Stimulated activated CD8-positive, alpha-beta memory T cell treated with anti-CD3 and anti-CD28 coated beads, Interleukin-15, amount 100 ng/mL, for 4 hours (primary cell): ENCODE results near the gene ACSS1.

Experiments used
- DNase-seq, 2 donors: peaks; one replicate each; pipeline ENCODE4 v3.0.0-alpha.2; 2020; ENCODE audit warnings: low read depth in 2 of 2

Gene ACSS1

DNA sequence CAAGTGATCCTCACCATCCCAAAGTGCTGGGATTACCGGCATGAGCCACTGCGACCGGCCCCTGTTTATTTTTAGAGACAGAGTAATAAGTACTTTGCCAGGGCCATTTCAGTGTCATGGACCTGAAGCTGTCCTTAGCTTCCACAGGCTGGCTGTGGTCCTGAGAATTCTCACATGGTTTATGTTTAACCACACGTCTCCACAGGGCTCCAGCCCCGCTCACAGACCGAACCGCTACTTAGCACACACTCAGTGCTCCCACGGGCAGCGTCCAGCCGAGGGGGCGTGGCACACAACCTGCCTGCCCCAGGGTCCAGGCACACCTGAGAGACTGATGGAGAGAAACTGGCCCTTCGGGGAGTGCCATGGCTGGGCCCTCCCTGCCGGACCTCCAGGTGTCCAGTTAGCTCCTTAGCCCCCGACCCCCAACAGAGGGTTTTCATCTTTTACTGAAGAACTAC lies 11.7 kb downstream of the ACSS1 start:
- no peak for DNase-seq

DNA sequence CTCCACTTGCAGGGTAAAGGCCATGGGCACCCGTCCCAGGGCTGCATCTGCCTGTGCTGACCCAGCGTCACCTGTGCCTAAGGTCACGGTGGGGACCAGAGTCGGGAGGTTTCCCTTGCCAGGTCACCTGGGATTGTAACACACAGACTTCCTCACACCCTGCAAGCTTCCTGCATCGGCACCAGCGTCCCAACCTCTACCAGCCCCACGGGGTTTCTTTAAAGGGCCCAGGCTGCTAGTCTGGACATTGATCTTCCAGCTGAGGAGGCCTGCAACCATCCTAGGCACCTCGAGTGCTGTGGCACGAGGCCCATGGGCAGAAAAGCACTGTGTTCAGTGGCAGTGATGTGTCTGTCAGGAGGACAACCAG lies 12.6 kb downstream of the ACSS1 start:
- no peak for DNase-seq

DNA sequence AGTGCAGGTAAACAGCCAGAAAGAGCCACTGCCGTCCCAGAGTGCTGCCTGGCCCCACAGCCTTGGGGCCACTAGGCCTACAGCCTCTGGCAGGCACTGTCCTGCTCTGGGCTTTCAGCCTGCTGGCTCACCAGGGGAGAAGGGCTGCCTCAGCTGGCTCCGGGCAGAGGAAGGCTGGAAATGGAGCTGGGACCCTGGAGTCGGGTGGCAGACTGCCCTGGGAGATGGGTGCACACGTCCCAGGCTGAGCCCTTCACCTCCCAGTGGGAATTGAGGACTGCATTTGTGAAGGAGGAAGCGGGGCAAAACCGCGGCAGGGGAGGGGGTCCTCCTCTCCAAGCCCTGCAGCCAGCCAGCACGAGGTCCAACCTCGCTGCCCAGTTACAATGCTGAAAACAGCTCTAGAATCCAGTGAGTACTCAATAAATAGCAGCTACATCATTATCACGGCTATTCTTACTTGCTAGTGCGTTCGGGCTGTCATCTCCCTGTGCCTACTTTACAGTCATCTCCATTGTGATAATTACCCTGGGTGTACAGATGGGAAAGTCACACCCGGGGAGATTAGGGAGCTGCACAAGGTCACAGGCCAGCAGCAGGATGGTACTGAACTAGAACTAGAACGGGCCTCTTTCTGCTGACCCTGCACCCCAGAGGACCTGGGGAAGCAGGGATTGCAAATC lies 13.1 kb downstream of the ACSS1 start:
- no peak for DNase-seq

DNA sequence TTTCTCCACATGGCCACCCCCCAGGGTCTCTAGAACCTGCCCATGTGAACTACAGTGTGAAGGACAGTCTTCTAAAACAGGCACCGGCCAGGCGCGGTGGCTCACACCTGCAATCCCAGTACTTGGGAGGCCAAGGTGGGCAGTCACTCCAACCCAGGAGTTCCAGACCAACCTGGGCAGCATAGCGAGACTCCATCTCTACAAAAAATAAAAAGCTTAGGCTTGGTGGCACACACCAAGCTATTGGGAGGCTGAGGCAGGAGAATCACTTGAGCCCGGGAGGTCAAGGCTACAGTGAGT lies 13.7 kb downstream of the ACSS1 start:
- no peak for DNase-seq

DNA sequence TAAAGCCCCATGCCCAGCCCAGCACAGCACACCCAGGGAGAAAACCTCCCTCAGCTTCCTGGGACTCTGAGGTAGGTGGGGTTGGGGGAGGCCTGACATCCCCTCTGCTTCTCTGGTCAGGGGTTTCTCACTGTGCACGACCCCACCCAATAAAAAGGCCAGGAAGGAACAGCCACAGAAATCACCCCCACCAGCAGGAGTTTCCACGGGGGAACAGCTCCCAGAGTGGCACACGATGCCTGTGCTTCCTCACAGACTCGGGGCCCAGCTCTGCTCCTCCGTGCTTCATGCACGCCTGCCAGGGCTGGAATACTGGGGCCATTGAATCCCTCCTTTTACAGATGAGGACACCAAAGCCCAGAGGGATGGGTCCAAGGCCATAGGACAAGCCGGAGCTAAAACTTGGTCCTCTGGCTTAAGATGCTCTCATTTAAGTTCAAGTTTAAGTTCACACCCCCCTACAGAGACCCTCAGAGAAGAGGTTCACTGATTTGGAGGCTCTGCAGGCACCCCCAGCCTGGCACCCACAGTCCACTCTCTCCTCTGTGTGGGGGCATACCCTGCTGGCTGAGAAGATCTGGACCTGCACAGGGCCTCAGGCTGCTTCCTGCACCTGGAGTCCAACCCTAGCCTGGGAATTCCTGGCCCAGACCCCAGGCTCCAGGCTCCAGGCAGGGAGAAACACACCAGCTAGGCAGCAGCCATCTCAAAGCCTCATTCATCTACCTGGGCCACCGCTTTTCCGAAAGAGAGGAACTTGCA lies 14.3 kb downstream of the ACSS1 start:
- no peak for DNase-seq

DNA sequence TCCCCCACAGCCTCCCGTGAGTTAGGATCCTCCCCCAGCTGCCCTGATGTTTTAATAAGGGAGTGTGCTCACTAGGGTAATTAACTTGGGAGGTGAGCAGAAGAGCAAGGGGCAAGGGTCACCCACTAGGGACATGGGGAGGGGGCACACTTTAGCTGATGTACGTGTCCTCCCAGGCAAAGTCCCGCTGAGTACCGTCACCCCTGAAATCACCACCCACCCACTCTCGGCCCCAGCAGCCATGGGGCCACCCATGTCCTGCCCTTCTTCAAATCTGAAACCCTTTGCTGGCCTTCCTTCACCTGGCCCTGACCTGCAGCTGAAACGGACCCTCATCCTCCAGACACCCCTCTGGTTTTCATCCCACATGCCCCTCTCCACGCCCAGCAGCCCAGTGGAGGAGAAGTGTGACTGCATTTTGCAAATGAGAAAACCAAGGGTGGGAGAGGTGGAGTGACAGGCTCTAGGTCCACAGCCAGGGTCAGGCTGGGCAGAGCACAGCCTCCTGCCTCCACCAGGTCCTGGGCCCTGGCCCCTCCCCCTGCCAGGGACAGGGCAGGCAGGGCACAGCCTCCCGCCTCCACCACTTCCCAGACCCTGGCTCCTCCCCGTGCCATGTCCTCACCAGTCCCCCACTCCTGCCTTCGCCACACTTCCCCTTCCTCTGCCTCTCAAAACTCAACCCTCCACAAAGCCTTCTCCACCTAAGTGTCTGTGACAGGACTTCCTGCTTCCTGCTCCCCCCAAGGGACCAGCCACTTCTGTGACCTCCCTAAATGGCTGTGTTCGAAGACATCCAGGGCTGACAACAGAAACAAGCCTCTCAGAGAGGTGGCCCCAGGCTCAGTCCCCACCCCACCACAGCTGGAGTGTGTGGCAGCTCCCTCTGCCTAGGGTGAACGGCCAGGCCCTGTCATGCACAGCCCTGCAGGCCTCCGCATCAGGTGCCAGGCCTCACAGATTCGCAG lies 15.1 kb downstream of the ACSS1 start:
- no peak for DNase-seq

DNA sequence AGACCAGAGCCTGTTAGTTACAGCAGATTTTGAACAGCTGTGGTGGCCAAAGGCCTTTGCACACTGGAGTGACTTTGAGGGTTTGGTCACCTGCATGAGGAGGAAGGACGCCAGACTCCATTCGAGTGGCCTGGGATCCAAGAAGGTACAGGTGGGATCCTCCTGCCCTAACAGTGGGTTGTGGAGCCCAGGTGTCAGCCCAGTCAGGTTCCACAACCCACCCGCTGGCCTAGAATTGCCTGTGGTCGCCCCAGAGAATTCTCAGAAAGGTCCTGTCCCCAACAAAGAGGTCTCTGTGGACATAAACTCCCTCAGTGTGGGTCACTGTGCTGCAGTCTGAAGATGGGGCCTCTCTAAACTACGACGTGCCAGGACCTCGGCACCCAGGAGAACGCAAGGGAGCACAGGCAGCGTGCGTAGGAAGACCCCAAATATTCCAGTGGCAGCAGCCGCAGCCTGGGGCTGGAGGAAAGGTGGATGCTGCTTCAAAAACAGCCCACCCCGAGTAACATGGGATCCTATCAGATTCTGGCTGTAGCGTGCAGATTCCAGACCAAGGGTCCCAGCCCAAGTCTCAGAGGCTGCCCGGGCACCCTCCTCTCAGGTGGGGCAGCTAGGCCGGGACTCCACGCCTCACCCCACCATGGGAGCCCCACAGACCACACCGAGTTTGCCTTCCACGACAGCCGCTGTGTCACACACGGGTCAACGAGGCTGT lies 16.0 kb downstream of the ACSS1 start:
- DNase-seq: no peak

DNA sequence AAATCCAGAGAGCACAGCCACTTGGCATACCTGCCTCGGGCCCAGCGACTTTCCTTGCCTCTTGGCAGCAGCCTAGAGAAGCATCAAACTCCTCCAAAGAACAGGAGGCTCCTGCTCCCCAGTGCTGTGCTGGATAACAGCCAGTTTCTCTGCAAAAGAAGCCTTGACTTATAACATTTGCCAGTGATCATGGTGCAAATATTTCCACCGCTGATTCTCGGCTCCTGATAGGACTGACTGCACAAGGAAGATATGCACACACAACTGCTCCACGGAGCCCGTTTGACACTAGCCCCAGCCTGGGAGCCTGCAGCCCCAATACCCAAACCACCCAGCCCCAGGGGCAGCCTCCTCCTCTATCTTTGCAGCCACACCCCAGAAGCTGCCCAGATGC lies 17.5 kb downstream of the ACSS1 start:
- no peak for DNase-seq

DNA sequence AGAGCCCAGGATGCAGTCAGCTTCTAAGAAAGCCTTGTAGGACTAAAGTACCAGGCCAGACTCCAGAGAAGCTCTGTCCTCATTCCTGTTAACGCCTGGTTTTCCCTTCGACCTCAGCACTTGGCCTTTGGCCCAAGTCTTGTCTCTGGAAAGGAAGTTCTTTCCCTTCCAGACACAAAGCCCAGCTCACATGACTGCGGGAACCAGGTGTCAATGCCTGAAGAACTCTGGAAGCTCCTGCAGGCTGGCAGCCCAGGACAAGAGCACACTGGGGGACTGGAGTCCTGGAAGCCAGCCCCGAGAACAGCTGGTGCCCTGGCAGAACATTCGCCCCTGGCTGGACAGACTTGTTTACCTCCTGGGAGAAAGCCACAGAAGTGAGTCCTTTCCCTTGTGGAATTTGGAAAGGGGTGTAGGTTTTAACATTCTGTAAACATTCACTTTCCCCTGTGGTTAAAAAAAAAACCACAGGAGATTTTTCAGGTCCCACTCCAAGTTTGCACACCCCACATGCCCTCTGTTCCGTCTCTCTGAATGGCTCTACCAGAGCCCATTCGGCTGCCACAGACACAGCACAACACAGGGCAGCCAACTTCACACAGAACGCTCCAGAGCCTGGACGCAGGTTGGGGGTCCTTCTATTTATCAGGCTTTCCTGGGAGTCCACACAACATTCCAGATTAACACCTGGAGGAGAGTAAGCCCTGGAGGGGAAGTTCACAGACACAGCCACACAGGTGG lies 18.1 kb downstream of the ACSS1 start:
- DNase-seq: no peak

DNA sequence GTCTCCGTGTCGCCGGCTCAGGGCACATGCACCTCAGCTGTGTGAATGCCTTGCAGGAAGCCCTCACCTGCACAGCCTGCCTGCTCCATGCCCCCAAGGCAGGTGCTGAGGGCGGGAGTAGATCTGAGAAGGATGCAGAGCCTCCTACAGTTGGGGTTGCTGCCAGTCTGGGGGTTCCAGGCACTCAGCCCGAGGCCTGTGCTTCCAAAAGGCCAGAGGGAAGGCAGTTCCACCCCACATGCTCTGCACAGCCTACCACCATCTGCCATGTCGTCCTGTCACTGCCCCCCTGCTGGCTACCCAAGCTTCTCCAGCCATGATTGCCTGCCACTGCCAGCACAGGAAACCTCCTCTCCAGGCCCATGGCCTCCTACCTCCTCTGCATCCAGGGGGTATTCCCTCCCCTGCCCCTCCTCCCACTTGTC lies 19.3 kb downstream of the ACSS1 start:
- DNase-seq: no peak

DNA sequence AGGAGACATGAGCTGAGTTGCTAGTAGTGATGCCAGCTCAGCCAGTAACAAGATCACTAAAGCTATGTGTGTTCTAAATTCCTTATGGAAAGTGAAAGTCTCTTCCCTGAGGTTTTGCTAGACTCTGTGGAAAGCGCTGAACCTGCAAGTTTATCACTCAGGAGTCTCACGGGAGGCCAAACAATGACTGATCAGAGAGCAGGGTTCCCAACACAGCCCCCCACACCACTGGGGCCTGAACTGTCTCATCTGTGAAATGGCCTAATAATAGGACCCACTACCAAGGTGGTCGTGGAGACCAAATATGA lies 19.9 kb downstream of the ACSS1 start:
- no peak for DNase-seq

DNA sequence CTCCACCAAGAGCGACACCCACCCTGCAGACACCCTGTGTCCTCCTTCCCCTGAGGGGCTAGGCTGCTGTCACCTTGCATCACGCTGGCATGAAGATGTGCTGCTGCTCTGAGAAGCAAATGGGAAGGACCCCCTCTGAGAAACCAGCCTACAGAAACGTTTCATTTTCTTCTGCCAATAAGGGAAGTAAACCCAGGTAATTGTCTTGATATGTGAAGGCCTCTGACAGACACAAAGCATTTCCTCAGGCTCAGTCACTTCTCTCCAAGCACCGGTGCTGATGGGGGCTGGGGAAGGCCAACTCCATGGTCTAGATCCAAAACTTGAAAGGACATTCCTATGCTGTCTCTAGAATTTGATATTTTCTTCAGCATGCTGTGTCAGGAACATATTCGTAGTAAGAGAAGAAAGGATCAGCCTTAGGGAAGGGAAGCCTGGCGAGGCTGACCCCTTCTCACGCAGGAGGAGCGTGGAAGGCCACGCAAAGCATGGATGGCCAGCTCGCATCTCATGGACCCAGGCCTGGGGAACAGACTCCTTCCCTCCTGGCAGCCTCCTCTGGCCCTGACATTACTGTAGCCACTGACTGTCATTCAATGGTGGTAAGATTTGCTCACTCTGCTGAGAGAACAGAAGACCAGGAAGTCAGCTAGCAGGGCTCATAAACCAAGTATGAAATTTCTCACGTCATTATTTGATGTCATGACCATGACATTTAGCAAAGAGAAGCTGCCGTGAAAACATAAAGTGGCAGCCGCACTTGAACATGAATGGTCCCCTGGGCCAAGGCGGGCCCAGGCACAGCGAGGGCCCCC lies 20.4 kb downstream of the ACSS1 start:
- DNase-seq: no peak

DNA sequence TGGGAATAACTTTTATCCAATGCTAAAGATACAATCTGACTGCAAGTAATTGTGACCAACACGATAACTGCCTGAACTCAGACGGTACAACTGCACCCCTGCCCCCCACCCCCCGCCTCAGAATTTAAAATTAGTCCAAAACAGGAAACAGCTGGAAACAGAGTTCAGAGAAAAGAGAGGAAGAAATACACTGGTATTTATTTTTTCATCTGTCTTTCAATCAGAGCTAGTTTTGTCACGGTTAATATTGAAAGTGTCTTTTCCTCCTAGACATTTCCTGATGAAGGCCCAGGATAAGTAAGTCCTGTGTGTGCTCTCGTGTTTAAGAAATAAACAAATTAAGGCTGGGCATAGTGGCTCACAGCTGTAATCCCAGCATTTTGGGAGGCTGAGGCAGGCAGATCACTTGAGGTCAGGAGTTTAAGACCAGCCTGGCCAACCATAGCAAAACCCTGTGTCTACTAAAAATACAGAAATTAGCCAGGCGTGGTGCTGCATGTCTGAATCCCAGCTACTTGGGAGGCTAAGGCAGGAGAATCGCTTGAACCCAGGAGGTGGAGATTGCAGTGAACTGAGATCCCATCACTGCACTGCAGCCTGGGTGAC lies 21.5 kb downstream of the ACSS1 start:
- DNase-seq: no peak

DNA sequence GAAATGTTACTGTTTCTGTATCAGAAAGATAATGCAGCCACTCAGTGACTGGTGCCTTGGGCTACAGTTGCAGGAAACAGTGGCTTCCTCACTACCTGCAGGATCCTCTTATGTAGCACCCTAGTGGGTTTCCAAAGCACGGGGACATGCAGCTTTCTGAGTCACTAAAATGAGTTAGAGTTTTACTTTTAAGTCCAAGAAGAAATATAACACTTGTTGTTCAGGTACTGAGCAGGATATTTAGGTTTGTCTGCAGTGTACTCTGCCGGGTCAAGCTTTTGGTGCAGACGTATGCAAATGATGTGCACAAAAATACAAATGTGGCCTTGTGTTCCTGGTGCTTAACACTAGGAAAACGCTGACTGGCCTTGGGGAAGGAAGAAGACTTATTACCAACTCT lies 22.0 kb downstream of the ACSS1 start:
- DNase-seq: no peak

DNA sequence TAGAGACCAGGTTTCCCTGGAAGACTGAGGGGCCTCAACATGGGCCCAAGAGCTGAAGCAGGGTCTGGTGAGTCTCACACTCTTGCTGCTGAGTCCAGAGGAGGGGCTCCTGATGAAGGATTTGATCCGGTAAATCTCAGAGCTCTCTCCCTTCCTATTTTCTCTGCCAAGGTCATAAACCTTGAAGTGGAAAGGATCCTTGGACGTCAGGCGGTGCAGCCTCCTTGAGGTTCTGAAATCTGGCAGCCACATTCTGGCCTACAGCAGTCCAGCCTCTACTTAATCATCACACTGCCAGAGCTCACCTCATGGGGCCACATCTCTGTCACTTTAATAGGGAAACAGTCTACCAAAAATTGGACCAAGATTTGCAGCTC lies 24.0 kb downstream of the ACSS1 start:
- no peak for DNase-seq

DNA sequence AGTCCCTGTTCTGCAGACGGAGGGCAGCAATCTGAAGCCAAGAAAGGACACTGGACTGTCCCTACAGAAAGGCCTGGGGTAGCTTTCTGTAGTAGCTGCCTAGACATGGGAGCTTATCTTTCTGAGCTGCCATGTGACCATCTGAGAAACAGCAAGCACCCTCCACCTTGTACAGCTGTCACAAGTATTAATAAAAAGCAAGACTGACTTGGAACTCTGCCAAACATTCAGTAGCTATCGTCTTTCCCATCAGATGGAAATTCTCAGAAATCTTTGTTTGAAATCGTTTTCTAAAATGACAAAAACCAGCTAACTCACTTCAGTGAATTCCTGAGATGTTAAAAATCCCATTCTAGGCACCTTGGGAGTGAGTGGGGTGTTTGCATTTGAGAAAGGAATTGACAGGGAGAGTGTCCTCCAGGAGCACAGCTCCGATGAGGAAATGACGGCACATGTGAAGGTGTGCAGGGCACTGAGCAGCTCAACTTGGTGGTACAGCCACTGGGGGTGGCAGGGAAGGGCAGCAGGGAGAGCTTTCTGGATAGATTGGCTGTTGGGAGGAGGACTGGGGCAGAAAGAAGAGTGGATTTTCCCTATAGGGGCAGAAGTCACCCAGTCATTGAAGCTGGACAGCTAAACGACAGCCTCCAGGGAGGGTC lies 24.5 kb downstream of the ACSS1 start:
- DNase-seq: no peak

DNA sequence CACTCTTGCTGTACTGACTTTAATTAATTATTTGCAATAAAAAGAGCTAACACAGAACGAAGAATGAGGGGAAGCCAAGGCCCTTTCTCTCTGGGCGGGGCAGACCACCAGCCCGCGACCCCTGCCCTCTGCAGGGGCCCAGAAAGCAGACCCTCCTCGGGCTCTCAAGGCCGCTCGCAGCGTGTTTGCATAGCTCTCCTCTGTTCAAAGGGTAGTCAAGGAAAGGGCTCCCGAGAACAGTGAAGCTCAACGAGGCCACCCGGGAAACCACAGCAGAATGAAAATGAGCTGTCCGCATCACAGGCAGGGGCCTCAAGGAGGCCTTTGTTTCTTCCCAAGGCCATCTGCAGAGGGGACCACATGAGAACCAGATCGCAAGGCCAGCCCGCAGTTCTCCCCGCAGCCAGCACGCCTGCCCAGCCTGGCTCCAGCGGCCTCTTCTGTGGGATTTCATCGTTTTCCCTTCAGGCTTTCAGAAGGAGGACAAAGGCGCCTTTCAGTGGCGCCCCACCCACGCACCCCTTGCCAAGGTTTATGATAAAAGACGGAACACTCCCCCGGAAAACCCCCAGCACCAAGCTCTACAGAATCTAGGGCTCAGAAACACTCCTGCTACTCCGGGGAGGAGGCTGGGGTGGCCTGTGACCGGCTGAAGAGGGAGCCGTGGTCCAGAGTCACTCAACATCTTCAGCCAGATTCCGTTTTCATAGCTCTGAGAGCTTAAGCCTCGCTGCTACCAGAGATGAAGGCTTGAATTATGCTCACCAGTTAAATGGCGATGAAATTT lies 25.3 kb downstream of the ACSS1 start:
- DNase-seq: no peak

DNA sequence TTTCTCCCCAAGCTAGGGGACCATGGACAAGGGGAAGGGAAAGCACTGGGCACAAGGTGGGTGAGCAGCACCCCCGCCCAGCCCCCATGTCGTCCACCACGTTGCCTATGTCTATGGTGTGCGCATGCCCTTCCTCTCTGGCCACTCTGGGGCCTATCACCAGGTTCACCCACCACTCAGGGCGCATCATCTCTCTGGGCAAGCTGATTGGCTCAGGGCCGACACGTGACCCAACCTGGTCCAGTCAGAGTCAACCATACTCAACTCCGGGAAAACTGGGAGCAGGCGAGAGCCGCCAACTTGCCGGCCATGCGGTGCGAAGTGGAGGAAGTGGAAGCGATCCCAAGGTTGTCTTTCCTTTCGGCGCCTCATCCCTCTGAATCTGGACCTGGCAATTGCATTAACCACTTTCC lies 25.9 kb downstream of the ACSS1 start:
- DNase-seq: no peak

DNA sequence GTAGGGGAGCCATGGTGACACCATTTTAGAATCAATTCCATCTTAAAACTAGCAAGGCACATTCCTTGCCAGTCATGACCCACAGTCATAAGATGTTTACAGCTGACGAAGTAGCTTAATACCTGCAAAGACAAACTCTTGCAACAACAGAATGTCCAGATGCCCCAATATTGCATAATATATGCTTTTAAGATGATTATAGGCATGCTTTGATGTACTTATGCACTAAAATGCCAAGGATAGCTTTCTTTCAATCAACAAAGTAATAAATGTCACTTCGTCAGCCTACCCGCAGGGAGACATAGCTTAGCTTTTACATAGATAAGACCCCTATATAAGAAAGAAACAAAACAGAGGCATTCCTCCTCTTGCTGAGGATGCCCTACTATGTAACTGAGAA lies 26.7 kb downstream of the ACSS1 start:
- DNase-seq: no peak
